Astrocyte (in vitro differentiated cells and primary cell): Measurements from ENCODE around the gene PUSL1.

Experiments
- EZH2 ChIP-seq: IDR thresholded peaks from 2 replicates; pipeline ENCODE4 v1.6.1; 2012; ENCODE audit warnings: mild to moderate bottlenecking, low read length, inconsistent platforms; ENCODE audit not compliant: insufficient read depth
- TF ChIP-seq, protein P1 (sequence below): IDR thresholded peaks from 2 replicates; pipeline ENCODE4 v1.5.1; 2011; ENCODE audit warnings: low read depth, mild to moderate bottlenecking, inconsistent platforms, low read length, moderate library complexity; ENCODE audit not compliant: insufficient read depth

DNA sequence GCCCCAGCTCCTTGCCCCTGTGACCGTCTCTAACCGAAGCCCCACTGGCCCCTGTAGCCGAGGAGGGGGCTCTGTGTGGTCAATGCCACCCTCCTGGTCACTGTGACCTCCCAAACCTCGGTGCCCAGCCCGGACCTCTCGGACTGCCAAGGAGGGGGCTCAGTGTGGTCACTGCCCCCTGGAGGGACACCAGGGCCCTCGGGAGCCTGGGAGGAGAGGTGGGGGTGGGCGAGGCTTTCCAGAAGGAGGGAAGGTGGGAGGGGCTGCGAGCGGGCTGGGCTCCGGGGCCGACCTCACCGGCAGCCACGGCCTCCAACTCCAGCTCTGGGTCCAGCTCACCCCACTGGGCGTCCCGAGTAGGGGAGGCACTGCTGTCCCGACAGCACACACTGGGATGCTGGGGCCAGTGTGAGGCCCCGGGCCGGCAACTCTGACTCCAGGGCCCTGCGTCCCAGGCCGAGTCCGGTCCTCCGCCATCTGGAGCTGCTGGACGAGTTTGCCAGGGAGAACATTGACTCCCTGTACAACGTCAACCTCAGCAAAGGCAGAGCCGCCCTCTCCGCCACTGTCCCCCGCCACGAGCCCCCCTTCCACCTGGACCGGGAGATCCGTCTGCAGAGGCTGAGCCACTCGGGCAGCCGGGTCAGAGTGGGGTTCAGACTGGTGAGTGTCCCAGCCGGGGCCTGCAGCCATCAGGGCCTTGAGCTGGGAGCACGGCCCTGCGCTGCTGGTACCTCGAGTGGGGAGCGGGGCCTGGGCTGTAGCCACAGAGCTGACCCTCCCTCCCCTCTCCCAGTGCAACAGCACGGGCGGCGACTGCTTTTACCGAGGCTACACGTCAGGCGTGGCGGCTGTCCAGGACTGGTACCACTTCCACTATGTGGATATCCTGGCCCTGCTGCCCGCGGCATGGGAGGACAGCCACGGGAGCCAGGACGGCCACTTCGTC is 21.8 kb upstream of the PUSL1 start:
- TF ChIP-seq, protein P1, sequence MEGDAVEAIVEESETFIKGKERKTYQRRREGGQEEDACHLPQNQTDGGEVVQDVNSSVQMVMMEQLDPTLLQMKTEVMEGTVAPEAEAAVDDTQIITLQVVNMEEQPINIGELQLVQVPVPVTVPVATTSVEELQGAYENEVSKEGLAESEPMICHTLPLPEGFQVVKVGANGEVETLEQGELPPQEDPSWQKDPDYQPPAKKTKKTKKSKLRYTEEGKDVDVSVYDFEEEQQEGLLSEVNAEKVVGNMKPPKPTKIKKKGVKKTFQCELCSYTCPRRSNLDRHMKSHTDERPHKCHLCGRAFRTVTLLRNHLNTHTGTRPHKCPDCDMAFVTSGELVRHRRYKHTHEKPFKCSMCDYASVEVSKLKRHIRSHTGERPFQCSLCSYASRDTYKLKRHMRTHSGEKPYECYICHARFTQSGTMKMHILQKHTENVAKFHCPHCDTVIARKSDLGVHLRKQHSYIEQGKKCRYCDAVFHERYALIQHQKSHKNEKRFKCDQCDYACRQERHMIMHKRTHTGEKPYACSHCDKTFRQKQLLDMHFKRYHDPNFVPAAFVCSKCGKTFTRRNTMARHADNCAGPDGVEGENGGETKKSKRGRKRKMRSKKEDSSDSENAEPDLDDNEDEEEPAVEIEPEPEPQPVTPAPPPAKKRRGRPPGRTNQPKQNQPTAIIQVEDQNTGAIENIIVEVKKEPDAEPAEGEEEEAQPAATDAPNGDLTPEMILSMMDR, result no peak
- no peak for TF ChIP-seq EZH2
